Measurements from ENCODE around the gene ALLC.

ALLC gene

DNA sequence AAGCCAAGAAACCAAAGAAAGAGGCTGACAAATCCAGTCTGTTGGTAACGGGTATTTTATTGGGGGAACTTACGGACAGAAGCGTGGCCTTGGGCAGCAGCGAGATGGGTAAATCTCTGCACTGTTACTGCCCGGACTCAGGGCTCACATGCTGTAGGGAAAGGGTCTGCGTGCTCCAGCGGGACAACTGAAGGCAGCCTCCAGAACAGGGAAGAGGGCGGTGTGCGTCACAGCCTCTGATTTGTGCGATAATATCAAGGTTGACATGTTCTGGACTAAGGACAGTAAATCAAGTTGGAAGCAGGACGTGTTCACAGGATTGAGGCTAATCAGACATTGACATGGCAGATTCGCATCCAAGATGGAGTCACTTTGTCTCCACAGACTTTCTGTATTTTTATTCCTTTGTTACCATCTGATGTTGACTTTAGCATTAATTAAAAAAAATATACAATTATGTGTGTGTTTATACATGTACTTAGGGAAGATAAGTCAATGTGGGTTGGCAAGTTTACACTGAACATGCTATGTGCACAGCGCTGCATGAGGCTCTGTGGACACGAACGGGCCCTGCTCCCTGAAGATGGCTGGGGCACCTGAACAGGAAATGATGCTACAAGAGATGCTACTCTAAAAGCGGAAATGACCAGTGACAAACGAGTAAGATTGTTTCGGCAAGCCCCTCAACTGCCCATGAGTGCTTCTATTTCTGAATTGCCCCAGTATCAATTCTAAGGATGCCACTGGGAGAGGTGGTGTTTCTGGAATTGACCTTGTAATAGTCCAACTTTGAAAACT is 22.7 kb downstream of the ALLC start:
- DNase-seq, result no peak

DNA sequence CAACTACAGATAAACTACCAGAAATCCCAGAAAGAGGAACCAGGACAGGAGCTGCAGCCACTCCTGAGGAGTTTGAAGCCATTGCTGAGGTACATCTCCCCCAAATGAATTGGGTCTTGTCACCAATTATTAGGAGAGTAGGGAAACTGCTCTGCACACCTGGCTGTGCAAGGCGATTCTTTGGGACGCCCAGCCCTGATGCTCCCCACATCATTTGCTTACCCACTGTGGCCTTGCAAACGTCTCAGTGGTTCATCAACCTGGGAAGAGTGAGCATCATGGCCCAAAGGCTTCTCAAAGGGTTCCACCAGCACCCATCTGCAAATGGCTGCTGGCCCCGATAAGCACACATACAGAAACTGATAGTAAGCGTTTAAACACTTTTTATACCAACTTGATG is 23.6 kb downstream of the ALLC start:
- DNase-seq, result no peak

DNA sequence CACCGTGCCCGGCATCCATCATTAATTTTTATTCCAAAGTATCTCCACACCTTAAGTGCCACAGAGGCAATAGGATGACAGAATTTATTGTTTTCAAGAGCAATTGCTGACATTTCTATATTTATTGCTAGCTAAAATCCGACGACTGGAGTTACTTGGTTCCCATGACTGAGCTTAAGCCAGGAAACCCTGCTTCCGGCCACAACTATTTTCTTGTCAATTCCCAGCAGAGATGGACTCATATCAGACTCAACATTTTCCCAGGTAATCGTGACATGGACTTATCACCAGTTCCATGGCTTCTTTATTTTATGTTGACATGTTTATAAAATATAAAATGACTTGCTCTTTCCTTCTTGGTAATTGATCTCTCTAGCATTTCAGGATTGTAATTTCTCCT is 24.8 kb downstream of the ALLC start:
- DNase-seq, result no peak

DNA sequence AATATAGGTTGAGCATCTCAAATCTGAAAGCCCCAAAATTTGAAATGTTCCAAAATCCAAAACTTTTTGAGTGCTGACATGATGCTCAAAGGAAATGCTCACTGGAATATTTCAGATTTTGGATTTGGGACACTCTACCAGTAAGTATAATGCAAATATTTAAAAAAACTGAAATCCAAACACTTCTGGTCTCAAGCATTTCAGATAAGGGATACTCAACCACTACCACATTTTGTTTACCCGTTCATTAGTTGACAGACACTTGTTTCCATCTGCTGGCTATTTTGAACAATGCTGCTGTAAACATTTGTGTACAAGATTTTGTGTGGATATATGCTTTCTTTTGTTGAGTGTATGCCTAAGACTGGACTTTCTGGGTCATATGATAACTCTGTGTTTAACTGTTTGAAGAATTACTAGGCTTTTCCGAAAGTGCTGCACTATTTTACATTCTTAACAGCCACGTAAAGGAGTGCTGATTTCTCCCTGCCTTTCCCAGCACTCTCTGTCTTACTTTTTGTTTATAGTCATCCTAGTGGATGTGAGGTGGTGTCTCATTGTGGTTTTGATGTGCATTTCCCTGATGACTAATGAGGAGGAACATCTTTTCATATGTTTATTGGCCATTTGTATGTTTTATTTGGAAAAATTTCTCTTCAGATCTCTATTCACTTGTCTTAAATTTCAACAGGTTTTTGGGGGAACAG is 25.9 kb downstream of the ALLC start:
- no peak for DNase-seq

DNA sequence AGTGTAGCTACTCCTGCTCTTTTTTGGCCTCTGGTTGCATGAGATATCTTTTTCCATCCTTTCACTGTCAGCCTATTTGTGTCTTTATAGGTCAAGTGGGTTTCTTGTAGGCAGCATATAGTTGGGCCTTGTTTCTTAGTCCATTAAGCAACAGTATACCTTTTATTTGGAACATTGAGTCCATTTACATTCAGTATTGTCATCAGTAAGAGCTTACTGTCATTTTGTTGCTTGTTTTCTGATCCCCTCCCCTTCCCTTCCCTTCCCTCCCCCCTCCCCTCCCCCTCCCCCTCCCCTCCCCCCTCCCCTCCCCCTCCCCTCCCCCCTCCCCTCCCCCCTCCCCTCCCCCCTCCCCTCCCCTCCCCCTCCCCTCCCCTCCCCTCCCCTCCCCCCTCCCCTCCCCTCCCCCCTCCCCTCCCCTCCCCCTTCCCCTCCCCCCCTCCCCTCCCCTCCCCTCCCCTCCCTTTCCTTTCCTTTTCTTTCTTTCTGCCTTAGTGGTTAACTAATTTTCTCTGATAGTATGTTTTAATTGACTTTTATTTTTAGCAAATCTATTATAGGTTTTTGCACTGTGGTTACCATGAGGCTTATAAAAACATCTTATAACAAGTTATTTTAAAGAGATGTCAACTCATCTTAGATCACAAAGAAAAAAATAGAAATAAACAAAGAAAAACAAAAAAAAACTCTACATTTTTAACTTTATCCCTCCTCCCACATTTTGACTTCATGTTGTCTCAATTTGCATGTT is 32.2 kb downstream of the ALLC start:
- no peak for DNase-seq

DNA sequence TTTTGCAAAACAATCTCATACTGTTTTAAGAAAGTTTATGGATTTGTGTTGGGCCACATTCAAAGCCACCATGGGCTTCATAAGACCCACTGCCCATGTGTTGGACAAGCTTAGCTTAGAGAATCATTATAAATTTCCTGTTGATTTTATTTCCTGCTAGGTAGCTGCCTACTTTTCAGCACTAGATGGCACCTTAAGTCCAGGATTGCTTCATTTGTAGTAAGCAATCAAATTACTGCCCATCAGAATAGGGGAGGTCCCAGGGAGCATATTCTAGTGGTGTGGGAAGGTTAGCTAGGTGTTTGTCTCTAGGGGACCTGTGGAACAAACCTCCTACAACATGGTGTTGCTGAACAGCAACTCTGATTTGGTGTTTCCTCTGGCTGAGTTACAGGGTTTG is 34.4 kb downstream of the ALLC start:
- DNase-seq, result no peak

DNA sequence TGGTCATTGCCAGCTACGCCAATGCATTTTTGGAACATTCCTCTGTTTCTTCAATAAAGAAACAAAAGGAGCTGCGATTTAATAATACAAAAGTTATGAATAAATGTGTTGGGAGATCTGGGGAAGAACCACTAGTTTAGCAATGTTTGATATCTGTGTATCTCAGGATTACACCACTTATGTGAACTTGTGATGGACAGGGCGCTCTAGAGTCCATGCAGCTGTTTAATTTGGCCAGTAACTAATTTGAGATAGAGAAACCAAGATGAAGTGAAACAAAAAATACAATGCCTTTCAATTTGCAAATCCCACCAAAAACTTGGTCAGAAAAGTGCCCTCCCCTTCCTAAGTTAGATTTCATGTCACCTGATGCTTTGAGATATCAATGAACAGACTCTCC is 38.5 kb downstream of the ALLC start:
- DNase-seq, result no peak

DNA sequence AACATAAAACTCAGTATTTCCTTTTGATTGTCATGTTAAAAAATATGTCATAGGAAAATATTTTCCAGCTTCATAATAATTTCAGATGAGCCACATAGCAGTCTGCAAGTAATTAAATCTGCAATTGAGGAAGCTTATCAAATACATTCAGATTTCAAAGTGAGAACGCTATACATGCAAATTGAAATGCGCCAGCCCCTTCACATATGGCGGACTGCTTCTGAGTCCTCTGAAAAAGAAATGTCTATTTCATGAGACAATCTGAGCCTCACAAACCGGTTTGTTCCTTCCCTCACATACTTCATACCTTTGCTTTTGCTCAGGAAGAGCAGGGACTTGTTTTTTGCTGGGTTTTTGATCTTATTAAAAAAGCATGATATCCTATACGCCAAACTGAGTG is 43.1 kb downstream of the ALLC start:
- DNase-seq, result no peak

DNA sequence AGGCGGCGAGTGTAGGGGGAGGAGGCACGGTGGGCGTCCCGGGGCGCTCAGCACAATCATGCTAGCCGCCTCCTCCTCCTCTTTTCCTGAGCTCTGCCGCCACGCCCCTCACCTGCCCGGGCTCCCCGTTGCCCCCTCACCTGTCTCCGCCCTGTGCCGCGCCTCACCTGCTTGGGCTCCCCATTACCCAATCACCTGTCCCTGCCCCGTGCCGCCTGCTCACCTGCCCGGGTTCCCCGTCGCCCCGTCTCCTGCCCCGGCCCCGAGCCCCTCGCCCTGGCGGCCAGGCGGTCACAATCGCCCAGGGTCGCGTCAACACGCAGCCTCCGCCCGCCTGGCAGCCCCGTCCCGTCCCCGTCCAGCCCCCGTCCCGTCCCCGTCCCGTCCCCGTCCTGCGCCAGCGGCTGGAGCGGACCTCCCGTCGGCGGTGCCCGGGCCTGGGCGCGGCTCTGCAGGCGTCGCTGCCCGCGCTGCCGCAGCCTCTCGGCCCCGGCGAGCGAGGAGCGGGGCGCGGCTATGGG is 45.3 kb downstream of the ALLC start, which contains the start of gene DCDC2C:
Gene DCDC2C, plus strand, starts transcription at position 340 of the 521 bp plus-strand sequence. Its CDS starts 177 bp downstream, at position 517.
- no peak for DNase-seq

DNA sequence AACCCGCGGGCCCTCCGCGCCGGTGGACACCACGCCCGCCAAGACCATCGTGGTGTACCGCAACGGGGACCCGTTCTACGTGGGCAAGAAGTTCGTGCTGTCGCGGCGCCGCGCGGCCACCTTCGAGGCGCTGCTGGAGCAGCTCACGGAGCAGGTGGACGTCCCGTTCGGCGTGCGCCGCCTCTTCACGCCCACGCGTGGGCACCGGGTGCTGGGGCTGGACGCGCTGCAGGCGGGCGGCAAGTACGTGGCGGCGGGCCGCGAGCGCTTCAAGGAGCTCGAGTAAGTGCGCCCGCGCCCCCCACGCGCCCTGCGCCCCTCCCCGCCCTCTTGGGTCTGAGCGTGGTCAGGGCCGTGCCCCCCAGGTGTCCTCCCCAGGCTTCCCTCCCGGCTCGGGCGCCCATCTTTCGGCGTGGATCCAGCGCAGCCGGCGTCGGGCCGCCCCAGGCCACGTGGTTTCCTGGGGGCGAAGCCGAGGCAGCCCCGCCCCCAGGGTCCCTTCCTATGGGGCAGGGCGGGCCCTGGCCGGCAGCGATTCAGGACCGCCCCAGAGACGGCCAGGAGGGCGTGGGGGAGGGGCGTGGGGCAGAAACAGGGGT is 45.9 kb downstream of the ALLC start:
- DNase-seq, result no peak

DNA sequence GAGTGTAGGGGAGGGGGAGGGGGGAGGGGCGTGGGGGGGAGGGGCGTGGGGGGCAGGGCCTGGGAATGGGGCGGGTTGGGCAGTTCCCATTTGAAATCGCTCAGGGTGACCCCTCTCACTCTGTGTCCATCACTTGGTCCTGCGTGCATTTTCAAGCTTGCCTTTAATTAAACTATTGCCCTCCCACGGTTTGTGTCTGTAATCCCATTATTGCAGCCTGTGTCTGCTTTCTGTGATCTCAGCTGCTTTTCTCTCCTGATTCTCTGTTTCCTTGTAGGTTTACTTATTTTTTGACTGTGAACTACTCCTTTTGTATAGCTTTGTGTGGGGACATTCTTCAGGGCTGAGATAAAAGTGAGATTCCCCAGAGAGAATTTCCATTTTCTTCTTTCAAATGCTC is 46.7 kb downstream of the ALLC start:
- no peak for DNase-seq

DNA sequence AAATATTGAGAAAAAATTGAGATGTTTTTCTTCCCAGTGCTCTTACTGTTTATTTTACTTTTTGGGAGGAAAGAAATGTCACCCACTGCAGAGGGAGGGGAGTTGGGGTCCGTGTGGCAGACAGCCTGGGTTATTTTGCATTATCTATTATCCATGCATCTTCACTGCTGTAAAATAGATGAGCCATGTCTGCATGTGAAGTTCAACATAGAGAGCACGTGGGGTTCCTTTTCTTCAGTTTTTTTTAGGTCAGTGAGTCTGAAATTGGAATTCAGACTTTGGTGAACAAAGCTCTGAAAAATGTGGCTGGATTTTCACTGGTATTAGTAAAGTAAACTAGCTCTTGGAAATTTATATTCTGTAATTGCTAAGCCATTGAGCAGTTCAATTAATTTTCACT is 47.8 kb downstream of the ALLC start:
- DNase-seq, result no peak

DNA sequence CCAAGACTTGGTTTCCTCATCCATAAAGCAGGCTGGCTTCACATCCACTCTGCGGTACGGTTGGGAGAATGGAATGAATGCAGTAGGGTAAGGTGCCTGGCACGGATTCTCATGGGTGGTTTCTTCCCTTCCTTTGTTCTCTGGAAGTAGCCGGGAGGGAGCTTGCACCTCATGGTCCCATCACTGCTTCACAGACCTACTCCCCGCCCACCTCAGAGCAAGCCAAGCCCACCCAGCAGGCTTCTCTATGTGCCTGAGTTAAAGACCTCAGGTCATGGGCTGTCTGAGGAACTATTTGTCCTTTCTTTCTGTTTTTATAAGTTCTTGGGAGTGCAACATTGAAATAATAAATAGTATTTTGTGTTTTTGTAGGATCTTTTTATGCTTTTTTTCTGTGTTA is 48.9 kb downstream of the ALLC start:
- no peak for DNase-seq

DNA sequence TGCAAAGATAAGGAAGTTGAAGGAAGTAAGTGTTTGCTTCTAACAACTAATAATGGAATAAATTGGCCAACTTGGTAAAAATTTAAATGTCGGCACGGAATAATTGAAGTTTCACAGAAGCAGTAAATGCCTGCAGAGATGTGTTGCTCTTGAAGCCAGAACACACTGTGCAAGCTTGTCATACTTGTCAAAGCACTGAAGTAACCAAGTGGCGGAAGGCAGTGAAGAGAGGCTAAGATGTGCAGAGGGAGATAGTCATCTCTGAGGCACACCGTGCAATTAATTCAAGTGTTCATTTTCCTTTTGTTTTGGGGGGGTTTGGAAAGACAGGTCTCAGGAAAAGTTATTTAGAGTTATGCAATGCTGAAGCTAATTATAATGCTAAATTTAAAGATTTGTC is 50.6 kb downstream of the ALLC start:
- no peak for DNase-seq

DNA sequence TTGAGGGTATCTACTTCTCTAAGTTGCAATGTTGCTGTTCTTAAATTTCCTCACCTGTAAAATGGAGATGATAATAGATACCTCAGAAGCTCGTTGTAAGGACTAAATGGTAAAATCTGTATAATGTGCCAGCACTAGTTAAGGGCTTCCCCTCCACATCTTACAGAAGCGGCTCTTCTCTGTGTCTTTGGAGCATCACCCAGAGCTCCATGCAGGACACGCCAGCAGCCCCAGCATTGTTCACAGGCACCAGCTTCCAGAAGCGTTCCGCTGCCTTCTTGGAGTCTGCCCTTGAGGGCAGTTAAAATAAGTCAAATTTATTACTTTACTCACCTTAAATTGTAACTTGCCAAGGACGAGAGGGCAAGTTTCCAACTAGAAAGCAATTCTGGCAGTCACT is 51.2 kb downstream of the ALLC start:
- DNase-seq, result no peak

DNA sequence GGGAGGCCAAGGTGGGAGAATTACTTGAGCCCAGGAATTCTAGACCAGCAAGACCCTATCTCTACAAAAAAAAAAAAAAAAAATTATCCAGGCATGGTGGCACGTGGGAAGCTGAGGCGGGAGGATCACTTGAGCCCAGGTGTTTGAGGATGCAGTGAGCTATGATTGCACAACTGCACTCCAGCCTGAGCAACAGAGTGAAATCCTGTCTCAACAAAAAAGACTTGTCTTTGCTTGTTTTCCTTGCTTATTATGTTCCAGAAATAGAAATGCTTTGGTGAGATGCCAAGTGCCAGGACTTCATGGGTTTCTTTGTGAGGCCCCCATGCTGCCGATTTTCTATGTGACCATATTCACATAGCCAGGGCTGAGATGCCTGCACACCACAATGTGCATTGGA is 54.4 kb downstream of the ALLC start:
- DNase-seq, result no peak

DNA sequence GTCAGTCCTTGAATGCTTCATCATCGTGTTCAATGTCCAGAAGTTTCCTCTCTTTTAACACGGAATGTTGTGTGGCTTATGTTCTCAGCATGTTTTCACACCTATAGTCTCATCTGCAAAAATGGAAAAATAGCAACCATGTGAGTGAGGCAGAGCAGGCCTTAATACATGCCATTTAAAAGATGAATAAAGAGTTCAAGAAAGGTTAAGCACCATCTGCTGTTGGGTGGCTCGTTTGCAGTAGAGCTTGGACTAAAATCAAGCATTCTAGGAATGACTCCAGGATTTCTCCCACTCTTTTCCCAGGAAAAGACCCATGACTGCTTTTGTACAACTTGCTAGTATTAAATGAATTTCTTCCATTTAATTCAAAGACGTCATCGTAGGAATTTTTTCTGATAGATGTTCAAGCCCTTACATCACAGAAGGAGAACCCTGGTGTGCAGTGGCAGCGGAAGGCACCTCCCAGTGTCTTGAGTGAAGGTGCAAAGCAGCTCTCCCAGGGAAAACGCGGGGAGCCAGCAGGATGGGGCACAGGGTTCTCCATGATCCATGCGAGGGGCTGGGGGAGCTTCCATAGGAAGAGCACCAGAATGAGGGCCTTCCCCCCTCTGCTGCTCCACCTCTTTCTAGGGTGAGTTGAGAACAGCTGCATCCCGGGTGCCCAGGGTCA is 55.0 kb downstream of the ALLC start:
- DNase-seq, result no peak

DNA sequence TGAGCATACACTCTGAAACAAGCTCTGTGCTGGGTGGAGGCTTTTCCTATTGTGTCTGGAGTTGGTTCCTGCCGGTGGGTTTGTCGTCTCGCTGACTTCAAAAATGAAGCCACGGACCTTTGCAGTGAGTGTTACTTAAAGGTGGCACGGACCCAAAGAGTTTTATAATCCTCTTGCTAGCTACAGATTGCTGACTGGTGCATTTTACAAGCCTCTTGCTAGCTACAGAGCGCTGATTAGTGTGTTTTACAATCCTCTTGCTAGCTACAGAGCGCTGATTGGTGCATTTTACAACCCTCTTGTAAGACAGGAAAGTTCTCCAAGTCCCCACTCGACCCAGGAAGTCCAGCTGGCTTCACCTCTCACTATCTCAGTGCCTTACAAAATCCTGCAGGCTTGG is 60.7 kb downstream of the ALLC start:
- no peak for DNase-seq

DNA sequence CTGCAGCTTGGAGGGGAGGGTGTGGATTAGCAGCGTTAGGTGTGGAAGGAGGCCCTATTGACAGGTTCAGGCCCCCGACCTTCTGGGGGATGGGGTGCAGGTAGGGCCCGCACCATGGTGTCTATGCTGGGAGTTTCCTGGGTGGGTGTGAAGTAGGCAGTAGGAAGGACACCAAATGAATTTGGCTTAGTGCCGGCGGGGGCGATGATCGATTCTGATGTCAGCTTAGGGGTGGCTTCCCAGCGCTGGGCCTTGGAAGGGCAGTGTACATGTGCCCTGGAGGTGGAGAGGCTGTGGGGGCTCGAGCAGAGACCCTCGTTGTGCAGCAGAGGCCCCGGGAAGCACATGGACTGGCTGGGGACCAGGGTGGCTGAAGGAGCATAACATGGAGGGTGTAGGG is 67.0 kb downstream of the ALLC start:
- DNase-seq, result no peak

DNA sequence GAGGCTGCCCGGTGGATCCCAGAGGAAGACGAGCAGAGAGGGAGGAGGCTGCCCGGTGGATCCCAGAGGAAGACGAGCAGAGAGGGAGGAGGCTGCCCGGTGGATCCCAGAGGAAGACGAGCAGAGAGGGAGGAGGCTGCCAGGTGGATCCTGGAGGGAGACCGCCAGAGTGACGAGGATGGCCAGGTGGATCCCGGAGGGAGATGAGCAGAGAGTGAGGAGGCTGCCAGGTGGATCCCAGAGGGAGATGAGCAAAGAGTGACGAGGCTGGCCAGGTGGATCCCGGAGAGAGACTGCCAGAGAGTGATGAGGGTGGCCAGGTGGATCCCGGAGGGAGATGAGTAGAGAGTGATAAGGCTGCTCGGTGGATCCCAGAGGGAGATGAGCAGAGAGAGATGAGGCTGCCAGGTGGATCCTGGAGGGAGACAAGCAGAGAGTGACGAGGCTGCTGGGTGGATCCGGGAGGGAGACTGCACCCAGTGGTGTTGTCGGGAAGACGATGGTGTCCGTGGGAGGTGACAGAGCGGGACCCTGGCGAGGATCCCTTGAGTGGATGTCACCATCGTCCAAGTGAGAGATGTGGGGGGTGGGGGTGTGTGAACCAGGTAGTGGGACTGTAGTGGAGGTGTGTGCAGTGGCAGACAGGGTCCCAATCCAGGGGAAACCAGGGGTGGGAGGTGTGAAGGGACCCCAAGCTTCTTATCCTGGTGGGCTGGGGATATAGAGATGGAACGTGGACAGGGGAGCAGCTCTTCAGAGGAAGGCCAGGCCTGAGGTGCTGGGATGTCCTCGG is 67.7 kb downstream of the ALLC start:
- DNase-seq, result no peak

DNA sequence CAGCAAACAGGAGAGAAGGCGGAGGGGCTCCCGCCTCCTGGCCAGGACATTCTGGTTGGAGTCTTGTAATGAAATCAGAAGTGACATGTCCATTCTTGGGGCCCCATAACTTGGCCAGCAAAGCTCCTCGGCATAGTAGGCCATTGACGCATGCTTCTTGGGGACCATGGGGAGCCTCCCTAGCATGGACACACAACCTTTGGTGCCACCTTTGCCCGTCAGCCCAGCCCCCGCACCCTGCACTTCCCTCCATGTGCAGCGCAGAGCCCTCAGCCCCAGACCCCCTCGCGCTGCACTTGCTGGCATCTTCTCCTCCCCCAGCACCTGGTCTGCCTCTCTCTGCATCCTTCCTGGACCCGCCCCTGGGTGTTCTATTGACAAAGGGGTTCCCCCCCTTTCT is 68.5 kb downstream of the ALLC start:
- DNase-seq, result no peak

All from CD4-positive, alpha-beta T cell treated with Interleukin-10 for 1 hour (primary cell).